HG03139 (cell line): ENCODE measurements around the gene RPL10.

ENCODE experiments used
- ATAC-seq: cut with Tn5 transposase; IDR thresholded peaks from one replicate; pipeline ENCODE4 v1.9.1; 2021; ENCODE audit not compliant: unreplicated experiment

Gene RPL10

GRCh38 chrX:154397888-154398667, at the start of gene RPL10:
RPL10 (plus strand) TSS chrX:154398377; CDS start chrX:154398520, 143 bp downstream.
- peak; percentile 69 for ATAC-seq

DNA sequence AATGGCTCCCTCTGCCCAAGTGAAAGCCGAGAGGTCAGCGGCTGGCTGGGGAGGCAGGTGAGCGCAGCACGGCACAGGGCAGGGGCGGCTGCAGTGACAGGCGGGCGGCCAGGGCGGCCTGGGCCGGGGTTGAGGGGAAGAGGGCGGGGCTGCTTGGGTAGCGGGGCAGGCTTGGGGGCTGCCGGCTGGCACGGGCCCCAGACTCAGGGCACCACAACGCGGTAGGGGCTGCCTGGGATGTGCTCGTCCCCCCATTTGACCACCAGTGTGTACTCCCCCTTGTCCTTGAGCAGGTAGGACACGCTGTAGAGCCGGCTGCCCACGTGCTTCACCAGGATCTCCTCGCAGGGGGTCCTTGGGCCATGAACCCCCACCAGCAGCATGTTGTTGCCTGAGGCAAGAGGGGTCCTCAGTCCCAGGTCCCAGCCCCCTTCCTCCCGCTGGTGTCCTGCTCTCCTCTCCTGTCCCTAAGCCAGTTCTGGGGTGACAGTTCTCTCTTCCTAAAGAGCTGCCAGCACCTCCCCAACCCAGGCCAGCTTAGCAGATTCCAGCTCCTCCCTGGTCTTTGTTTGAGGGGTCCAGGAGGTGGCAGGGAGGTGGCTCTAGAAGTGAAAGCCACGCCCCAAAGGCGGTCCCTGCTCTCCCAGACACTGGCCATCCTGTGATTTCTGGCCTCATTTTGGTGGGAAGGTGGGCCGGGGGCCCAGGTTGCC, 49.4 kb upstream of the RPL10 start:
- ATAC-seq = no peak

- no peak for ATAC-seq
Measured at GRCh38 chrX:154349359-154349935, 48.7 kb upstream of the RPL10 start.

GRCh38 chrX:154349979-154350378, 48.2 kb upstream of the RPL10 start:
- ATAC-seq = no peak

DNA sequence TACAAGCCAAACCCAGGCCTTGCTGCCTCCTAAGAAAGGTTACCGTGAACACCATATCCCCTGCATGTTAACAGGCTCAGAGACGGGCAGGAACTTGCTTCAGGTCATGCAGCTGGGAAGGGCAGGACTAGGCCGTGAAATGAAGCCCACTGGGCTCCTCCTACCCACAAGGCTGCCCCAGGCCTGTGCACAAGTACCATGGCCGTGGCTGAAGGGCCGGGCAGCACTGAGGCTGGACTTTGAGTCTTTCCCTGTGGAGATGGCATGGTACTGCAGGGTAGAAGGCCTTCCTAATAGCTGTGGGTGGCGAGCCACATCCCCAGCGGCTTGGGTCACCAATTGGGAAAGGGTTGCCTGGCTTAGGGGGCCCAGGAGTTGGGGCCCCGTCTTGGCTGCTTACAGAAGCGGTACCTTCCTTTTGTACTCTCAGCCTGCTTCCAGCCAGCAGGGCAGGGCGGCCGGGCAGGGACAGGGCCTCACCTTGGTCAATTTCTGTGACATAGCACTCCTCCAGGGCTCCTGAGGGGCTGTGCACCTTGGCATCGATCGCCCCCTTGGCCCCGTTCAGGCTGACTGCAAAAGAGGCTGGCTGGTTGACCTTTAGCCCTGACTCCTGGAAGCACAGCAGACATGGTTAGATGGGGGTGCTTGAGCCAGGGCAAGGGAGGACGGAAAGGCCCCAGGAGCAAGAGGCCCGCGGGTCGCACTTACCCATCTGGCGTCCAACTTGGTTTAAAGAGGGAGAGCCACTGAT, 47.6 kb upstream of the RPL10 start:
- no peak for ATAC-seq

- ATAC-seq = no peak
Measured at GRCh38 chrX:154351183-154352011, 46.8 kb upstream of the RPL10 start.

DNA sequence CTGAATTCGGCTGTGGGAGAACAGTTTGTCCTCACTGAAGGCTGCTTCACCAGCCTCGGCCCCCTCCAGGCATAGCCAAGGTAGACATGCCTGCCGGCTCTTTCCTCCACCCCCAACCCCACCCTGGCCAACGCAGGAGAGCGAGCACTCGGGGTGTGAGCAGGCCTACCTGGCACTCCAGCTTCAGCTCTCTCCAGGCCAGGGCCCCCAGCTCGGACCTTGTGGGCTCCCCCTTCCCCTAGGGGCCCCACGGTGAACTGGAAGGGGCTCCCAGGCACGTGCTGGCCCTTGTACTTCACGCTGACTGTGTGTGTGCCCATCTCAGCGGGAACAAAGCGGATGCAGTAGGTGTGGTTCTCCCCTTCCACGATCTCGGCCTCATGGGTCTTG, 46.2 kb upstream of the RPL10 start:
- ATAC-seq = no peak

GRCh38 chrX:154352466-154352865, 45.7 kb upstream of the RPL10 start:
- ATAC-seq = no peak

DNA sequence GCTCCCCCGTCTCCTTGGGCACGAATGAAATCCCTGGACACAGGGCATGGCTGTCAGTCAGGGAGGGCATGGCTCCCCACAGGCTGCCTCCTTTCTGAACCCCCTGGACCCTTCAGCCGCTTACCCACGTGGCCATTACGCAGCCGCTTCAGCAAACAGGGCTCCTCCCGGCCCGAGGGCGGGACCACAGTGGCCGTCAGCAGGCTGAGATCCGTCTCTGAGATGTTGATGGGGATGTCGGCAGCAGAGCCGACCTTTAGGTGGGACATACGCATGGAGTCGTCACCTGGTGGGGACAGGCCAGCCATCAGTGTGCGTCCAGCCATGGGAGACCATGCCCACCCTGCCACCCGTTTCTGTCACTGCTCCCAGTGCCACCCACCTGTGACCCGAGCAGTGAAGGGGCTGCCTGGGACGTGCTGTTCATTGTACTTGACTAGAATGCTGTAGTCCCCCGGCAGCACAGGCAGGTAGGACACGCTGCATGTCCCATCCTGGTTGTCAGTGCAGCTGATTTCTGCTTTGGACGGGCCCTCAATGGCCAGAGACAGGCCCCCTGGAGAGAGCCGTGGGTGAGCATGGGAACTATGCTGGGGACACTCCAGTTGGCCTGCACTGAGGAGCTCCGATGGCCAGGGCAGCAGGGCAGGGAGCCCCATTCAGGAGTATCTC, 44.9 kb upstream of the RPL10 start:
- no peak for ATAC-seq

DNA sequence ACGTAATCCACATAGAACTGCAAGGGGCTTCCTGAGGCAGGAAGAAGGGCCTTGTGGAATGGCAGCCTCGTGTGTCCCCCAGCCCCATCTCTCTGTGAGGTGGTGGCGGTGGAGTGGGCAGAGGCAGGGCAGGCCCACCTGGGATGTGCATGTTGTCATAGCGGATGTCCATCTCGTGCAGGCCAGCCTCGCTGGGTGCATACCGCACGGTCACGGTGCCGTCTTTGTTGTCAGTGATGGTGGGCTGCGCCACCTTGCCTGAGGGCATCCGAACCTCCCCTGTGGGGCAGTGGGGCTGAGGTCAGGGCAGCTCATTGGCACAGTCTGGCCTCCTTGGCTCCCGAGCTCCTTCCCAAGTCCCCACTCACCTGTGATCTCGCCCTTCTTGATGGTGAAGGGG, 44.2 kb upstream of the RPL10 start:
- no peak for ATAC-seq

GRCh38 chrX:154354516-154354915, 43.7 kb upstream of the RPL10 start:
- no peak for ATAC-seq

GRCh38 chrX:154355094-154355775, 42.9 kb upstream of the RPL10 start:
- no peak for ATAC-seq

DNA sequence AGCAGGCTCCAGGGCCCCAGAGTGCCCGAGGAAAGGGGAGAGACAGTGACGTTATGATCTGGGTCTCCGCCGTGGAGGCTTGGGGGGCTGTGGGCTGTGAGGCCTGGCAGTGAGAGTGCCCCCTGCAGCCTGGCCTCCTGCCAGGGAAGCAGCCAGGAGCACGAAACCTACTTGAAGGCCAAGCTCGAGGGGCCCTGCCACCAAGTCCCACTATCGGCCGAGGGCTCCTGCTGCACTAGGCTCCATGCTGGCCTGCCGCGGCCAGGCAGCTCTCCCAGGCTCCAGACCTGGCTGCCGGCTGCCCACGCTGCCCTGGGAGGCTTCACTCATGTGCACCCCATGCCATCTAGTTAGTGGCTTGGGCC, 42.4 kb upstream of the RPL10 start:
- no peak for ATAC-seq

DNA sequence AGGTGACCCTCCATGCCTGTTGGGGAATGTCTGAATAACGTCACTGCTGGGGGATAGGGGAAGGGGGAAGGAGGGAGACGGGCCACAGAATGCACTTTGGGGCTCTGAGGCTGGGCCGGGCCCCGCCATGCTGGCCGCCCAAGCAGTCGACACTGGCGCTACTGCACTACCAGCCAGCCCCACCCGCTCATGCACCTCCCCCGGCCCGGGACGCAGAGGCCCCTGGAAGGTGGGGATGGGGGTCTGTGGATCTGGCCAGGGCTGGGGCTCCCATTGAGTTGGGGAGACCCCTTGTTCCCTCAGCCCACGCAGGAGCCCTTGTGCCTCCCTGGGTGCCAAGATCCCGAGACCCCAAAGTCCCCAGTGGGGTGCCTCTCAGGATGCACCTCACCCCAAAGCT, 41.6 kb upstream of the RPL10 start:
- no peak for ATAC-seq

- ATAC-seq = no peak
Measured at GRCh38 chrX:154357205-154357604, 41.0 kb upstream of the RPL10 start.

DNA sequence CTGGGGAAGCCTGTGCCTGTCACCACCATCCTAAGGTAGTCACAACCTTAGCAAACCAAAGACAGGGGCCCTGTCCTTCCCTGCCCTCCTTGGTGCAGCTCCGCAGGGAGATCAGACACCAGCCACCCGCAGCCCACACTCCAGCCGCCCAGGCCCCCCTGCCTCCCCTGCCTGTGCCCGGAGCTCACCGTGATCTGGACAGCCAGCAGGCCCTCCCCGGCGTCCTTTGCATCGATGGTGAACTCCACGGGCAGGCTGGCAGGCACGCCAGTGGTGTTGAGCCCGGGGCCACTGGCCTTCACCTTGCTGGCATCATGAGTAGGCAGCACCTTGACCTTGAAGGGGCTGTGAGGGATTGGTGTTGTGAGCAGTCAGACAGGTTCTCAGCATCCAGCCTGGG, 40.2 kb upstream of the RPL10 start:
- ATAC-seq = no peak

DNA sequence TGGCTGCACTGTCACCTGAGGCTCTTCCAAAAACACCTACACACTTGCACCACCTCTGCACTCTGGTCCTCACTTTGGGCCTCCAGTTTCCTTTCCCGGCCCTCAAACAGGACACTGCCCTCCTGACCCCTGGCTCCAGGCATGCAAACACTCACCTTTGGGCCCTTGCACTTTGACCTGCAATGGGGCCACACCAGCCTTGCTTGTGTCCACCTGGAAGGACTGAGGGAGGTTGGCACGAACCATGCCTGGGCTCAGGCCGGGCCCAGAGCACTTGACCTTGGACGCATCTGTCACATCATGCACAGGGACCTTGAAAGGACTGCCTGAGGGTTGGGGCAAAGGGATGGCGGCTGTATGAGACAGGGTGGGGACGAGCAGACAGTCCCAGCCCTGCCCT, 39.3 kb upstream of the RPL10 start:
- ATAC-seq = no peak

DNA sequence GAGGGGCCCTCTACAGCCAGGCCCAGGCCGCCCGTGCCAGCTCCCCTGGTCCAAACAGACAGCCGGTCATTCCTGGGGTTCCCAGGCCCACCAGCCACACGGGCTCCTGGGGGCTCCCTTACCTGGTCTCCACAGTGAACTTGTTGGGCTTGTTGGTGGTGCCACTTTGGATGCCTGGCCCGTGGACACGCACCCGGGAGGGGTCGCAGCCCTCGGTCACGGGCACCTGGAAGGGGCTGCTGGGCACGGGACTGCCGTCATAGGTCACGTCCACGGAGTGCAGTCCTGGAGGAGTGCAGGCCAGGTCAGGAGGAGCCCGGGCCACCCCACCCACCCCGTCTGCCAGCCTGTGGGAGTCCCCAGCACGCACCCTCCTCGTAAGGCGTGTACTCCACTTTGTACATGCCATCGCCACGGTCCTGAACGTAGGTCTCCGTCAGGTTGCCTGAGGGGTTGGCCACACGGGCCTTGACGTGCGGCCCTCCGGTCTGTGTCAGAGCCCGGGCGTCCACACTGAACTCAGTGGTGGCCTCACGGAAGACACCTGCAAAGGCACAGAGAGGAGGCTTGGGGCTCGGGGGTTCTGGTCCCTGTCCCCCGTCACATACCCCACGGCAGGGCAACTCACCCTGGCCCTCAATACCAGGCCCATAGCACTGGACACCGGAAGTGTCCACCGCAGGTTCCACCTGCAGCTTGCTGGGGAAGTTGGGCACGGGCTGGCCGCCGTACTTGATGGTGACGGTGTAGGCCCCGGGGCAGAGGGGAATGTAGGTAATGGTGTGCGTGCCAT, 38.6 kb upstream of the RPL10 start:
- no peak for ATAC-seq
